GM19372 (cell line): Measurements from ENCODE around the gene QKI.

ENCODE experiments used
- ATAC-seq: cut with Tn5 transposase; IDR thresholded peaks from one replicate; pipeline ENCODE4 v1.9.1; 2021; ENCODE audit warnings: mild to moderate bottlenecking, low read depth, moderate library complexity; ENCODE audit not compliant: unreplicated experiment

QKI gene

GRCh38 chr6:163390770-163391169 lies 23.7 kb upstream of the QKI start:
- no peak for ATAC-seq

GRCh38 chr6:163391985-163392384 lies 22.5 kb upstream of the QKI start:
- no peak for ATAC-seq

GRCh38 chr6:163392533-163392932 lies 22.0 kb upstream of the QKI start:
- no peak for ATAC-seq

- no peak for ATAC-seq
Observed at GRCh38 chr6:163393923-163394322, 20.6 kb upstream of the QKI start.

- ATAC-seq, result no peak
Observed at GRCh38 chr6:163394659-163395058, 19.9 kb upstream of the QKI start.

GRCh38 chr6:163395122-163395830 lies 19.2 kb upstream of the QKI start:
- ATAC-seq, result no peak

- no peak for ATAC-seq
Observed at GRCh38 chr6:163395831-163396185, 18.7 kb upstream of the QKI start.

GRCh38 chr6:163397326-163397725 lies 17.2 kb upstream of the QKI start:
- ATAC-seq, result no peak

- no peak for ATAC-seq
Observed at GRCh38 chr6:163398115-163398514, 16.4 kb upstream of the QKI start.

GRCh38 chr6:163398815-163399214 lies 15.7 kb upstream of the QKI start:
- peak; percentile 70 for ATAC-seq

- no peak for ATAC-seq
Observed at GRCh38 chr6:163400509-163400908, 14.0 kb upstream of the QKI start.

GRCh38 chr6:163401039-163401885 lies 13.3 kb upstream of the QKI start:
- ATAC-seq, result no peak

GRCh38 chr6:163402616-163403015 lies 11.9 kb upstream of the QKI start:
- ATAC-seq, result no peak

GRCh38 chr6:163404825-163405265 lies 9.7 kb upstream of the QKI start:
- no peak for ATAC-seq

- peak; percentile 82 for ATAC-seq
Observed at GRCh38 chr6:163405412-163406309, 8.9 kb upstream of the QKI start.

- peak; percentile 13 for ATAC-seq
Observed at GRCh38 chr6:163406366-163406765, 8.2 kb upstream of the QKI start.

- ATAC-seq, result no peak
Observed at GRCh38 chr6:163406830-163407229, 7.7 kb upstream of the QKI start.

- ATAC-seq, result no peak
Observed at GRCh38 chr6:163408352-163408991, 6.0 kb upstream of the QKI start.

- no peak for ATAC-seq
Observed at GRCh38 chr6:163409712-163410111, 4.8 kb upstream of the QKI start.

- no peak for ATAC-seq
Observed at GRCh38 chr6:163412341-163412740, 2.2 kb upstream of the QKI start.
